BJ (cell line): ENCODE data around the gene CBLIF. TPM values are rescaled to one million over a fixed set of nuclear protein-coding genes. Genes with fewer than 3 reads are reported as not detected.

ENCODE experiments used
- CTCF ChIA-PET: fragments of 350-600 bp; formaldehyde crosslinking; extraction: SDS; loops from one replicate; lab custom pipeline; 2021; ENCODE audit warnings: antibody characterized with exemption, inconsistent platforms; lab: Yijun Ruan, JAX
- POLR2A ChIA-PET: fragments of 300-600 bp; sonication (Branson Sonifier 250); formaldehyde crosslinking; extraction: SDS; loops from one replicate; lab custom pipeline; 2021; ENCODE audit warnings: antibody characterized with exemption; lab: Charles Lee
- DNase-seq: peaks from one replicate; pipeline ENCODE4 v3.0.0-alpha.2; 2011; ENCODE audit warnings: low read depth
- H3K27me3 ChIP-seq: 2 replicates; pipeline ENCODE4 v1.6.0; 2011; ENCODE audit warnings: low read length; ENCODE audit not compliant: control insufficient read depth, insufficient read depth
- H3K36me3 ChIP-seq: 2 replicates; pipeline ENCODE4 v1.5.1; 2011; ENCODE audit warnings: low read length; ENCODE audit not compliant: control insufficient read depth, insufficient read depth
- H3K4me3 ChIP-seq: 2 replicates; pipeline ENCODE4 v1.5.1; 2011; ENCODE audit warnings: low read depth, mild to moderate bottlenecking, control low read depth, low read length
- polyA plus RNA-seq: library from polyadenylated mRNA; depleted of rRNA; stranded (reverse); fragments of >200 nt; gene quantifications from 2 replicates; pipeline ENCODE4 v1.2.3, GENCODE V29; 2011
- TF ChIP-seq, protein P1 (sequence below): IDR thresholded peaks from 2 replicates; pipeline ENCODE4 v1.5.1; 2011; ENCODE audit warnings: low read depth, mild to moderate bottlenecking, control low read depth, inconsistent platforms, low read length, moderate library complexity; ENCODE audit not compliant: insufficient read depth

Gene CBLIF
- polyA plus RNA-seq, 1 experiment, result not detected

DNA sequence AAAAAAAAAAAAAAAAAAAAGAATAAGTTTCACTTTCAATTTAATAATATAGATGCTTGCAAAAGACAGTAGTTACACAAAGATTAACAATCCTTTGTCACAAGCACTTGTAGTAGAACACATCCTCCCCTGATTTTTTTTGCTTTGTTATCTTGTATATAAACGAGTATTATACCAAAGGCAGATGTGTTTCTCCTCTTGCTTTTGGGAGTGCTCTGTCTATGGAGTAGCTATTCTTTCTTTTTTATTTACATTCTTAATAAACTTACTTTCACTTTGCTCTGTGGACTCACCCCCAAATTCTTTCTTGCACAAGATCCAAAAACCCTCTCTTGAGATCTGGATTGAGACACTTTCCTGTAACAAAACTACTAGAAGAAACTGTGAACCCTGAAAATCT is 31.3 kb downstream of the CBLIF start:
- POLR2A ChIA-PET, result no interaction called here
- H3K27me3 ChIP-seq, result no peaks in the 10 kb centered on the region
- no peak for DNase-seq
- TF ChIP-seq, protein P1, sequence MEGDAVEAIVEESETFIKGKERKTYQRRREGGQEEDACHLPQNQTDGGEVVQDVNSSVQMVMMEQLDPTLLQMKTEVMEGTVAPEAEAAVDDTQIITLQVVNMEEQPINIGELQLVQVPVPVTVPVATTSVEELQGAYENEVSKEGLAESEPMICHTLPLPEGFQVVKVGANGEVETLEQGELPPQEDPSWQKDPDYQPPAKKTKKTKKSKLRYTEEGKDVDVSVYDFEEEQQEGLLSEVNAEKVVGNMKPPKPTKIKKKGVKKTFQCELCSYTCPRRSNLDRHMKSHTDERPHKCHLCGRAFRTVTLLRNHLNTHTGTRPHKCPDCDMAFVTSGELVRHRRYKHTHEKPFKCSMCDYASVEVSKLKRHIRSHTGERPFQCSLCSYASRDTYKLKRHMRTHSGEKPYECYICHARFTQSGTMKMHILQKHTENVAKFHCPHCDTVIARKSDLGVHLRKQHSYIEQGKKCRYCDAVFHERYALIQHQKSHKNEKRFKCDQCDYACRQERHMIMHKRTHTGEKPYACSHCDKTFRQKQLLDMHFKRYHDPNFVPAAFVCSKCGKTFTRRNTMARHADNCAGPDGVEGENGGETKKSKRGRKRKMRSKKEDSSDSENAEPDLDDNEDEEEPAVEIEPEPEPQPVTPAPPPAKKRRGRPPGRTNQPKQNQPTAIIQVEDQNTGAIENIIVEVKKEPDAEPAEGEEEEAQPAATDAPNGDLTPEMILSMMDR, result no peak
- H3K4me3 ChIP-seq, result no peak overlapping the region
- CTCF ChIA-PET, result interaction anchor here (1.3 to 2.1 kb wide), 2 partner anchors 9 to 59 kb away, joined by 3 to 5 read pairs; partner anchors contain the start of gene STX3
- no peaks in the 10 kb centered on the region for H3K36me3 ChIP-seq

DNA sequence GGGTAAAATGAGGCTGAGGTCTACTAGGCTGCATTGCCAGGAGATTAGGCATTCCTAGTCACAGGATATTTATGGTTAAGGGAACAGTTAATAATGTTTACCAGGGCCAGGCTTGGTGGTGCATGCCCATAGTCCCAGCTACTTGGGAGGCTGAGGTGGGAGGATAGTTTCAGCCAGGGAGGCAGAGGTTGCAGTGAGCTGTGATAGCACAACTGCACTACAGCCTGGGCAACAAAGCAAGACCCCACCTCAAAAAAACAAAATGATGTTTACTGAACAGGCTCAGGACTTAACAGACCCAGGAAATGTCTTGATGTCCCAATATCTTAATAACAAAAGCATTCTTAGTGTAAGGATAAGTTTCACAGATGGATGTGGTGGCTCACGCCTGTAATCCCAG is 31.9 kb downstream of the CBLIF start:
- TF ChIP-seq, protein P1, result no peak
- Histone ChIP-seq H3K36me3 (no peaks in the 10 kb centered on the region; the same call in 1 of the 2 replicates), H3K27me3 (no peaks in the 10 kb centered on the region), H3K4me3 (no peak overlapping the region)
- ChIA-PET POLR2A (no interaction called here), CTCF (interaction anchor here (1.3 to 2.1 kb wide), 2 partner anchors 10 to 59 kb away, joined by 3 to 5 read pairs; partner anchors contain the start of gene STX3)
- no peak for DNase-seq

GRCh38 chr11:59812220-59812619 is 33.1 kb downstream of the CBLIF start:
- H3K36me3 ChIP-seq, result peaks cover 1% of the 10 kb centered on the region
- ChIA-PET POLR2A (no interaction called here), CTCF (no interaction called here)
- TF ChIP-seq, protein P1, result no peak
- H3K4me3 ChIP-seq, result no peak overlapping the region
- no peak for DNase-seq
- H3K27me3 ChIP-seq, result no peaks in the 10 kb centered on the region

GRCh38 chr11:59810911-59811259 is 34.4 kb downstream of the CBLIF start:
- Histone ChIP-seq H3K27me3 (no peaks in the 10 kb centered on the region), H3K4me3 (peak overlapping the region; percentile 99), H3K36me3 (peaks cover 10% of the 10 kb centered on the region)
- POLR2A ChIA-PET, result no interaction called here
- CTCF ChIA-PET, result interaction anchor here (1.7 to 15.7 kb wide), 2 partner anchors 10 to 56 kb away, joined by 5 to 181 read pairs; partner anchors contain the start of gene STX3
- DNase-seq, result no peak
- TF ChIP-seq, protein P1, result no peak

- DNase-seq, result no peak
- TF ChIP-seq, protein P1, result no peak
- peaks cover 12% of the 10 kb centered on the region for H3K36me3 ChIP-seq
- peak within 1 kb of the TSS; percentile 99 for H3K4me3 ChIP-seq
- H3K27me3 ChIP-seq, result no peaks in the 10 kb centered on the region
- CTCF ChIA-PET, result interaction anchor here (1.7 to 15.7 kb wide), 2 partner anchors 10 to 56 kb away, joined by 5 to 181 read pairs; partner anchors contain the start of gene STX3
- POLR2A ChIA-PET, result interaction anchor here (0.5 kb wide), 1 partner anchor 253 kb away, joined by 3 read pairs; no protein-coding TSS in a partner anchor
Observed at GRCh38 chr11:59810189-59810910, 34.9 kb downstream of the CBLIF start, which contains the start of gene MRPL16. TSS of gene MRPL16 (minus strand) at chr11:59810778. CDS start at chr11:59810658, 120 bp downstream.
